Karpas-422 (cell line): Measurements from ENCODE around the gene C1orf53. TPM values are rescaled to one million over a fixed set of nuclear protein-coding genes. Genes with fewer than 3 reads are reported as not detected.

Experiments
- DNase-seq: peaks from one replicate; pipeline ENCODE4 v3.0.0-alpha.2; 2015
- H2AFZ ChIP-seq: fragments of 200-600 bp; sonication (generic); 2 replicates; pipeline ENCODE4 v1.6.1; 2014; ENCODE audit warnings: antibody characterized with exemption, low read length, mixed read lengths
- H3K27ac ChIP-seq: fragments of 200-600 bp; sonication (generic); 2 replicates; pipeline ENCODE4 v1.5.1; 2014; ENCODE audit warnings: mild to moderate bottlenecking, low read length, moderate library complexity
- H3K27me3 ChIP-seq: fragments of 200-600 bp; sonication (generic); 2 replicates; pipeline ENCODE4 v1.6.1; 2014; ENCODE audit warnings: low read length, mixed read lengths
- H3K36me3 ChIP-seq: fragments of 200-600 bp; sonication (generic); 2 replicates; pipeline ENCODE4 v1.6.1; 2014; ENCODE audit warnings: low read length, mixed read lengths; ENCODE audit not compliant: insufficient read depth
- H3K4me1 ChIP-seq: fragments of 200-600 bp; sonication (generic); 2 replicates; pipeline ENCODE4 v1.6.1; 2014; ENCODE audit warnings: mild to moderate bottlenecking, low read length, mixed read lengths
- H3K4me2 ChIP-seq: fragments of 200-600 bp; sonication (generic); 2 replicates; pipeline ENCODE4 v1.6.1; 2014; ENCODE audit warnings: low read length, low read depth, mild to moderate bottlenecking; ENCODE audit not compliant: poor library complexity, severe bottlenecking
- H3K4me3 ChIP-seq: fragments of 200-600 bp; sonication (generic); 2 replicates; pipeline ENCODE4 v1.5.1; 2014; ENCODE audit warnings: mild to moderate bottlenecking, antibody characterized with exemption, low read length, mixed read lengths
- H3K79me2 ChIP-seq: fragments of 200-600 bp; sonication (generic); 2 replicates; pipeline ENCODE4 v1.6.1; 2014; ENCODE audit warnings: mild to moderate bottlenecking, low read length, mixed read lengths
- H3K9ac ChIP-seq: fragments of 200-600 bp; sonication (generic); 2 replicates; pipeline ENCODE4 v1.6.0; 2014; ENCODE audit warnings: low read length
- H3K9me2 ChIP-seq: fragments of 200-600 bp; sonication (generic), shearing (Covaris generic); replicated peaks from 2 replicates; pipeline ENCODE4 v1.6.0; 2014; ENCODE audit warnings: mild to moderate bottlenecking, low read length, moderate library complexity; ENCODE audit not compliant: insufficient read depth
- H3K9me3 ChIP-seq: fragments of 300-700, 200-600 bp; sonication (generic); 2 replicates; pipeline ENCODE4 v1.6.1; 2014; ENCODE audit warnings: low read length, mixed read lengths
- H4K20me1 ChIP-seq: fragments of 200-600 bp; sonication (generic); 2 replicates; pipeline ENCODE4 v1.6.1; 2014; ENCODE audit warnings: mild to moderate bottlenecking, antibody characterized with exemption, low read length, low read depth; ENCODE audit not compliant: insufficient read depth
- total RNA-seq: library from RNA; depleted of rRNA; stranded (reverse); fragments of >200 nt; shearing (Covaris generic); gene quantifications from 2 replicates; pipeline ENCODE4 v1.2.3, GENCODE V29; 2014; ENCODE audit warnings: low replicate concordance

C1orf53 gene
- total RNA-seq, 1 experiment from 2014 or later = 7.8 TPM

- peak overlapping the region; percentile 81 for H3K4me3 ChIP-seq
Observed at GRCh38 chr1:197902131-197902453, 338 bp upstream of the C1orf53 start.

GRCh38 chr1:197903196-197903514 lies 725 bp downstream of the C1orf53 start:
- Histone ChIP-seq H4K20me1 (no peaks in the 10 kb centered on the region), H3K79me2 (no peaks in the 10 kb centered on the region), H3K27me3 (no peaks in the 10 kb centered on the region), H3K4me1 (peaks cover 26% of the 10 kb centered on the region), H3K36me3 (no peaks in the 10 kb centered on the region), H3K4me2 (peak overlapping the region; percentile 95), H3K9me2 (no peaks in the 10 kb centered on the region), H3K27ac (no peak overlapping the region), H3K4me3 (peak overlapping the region; percentile 81), H3K9ac (peak overlapping the region; percentile 75), H2AFZ (peak overlapping the region; percentile 90), H3K9me3 (no peaks in the 10 kb centered on the region)
- no peak for DNase-seq

More at GRCh38 chr1:197902131-197902453, 338 bp upstream of the C1orf53 start:
- H2AFZ ChIP-seq = peak overlapping the region; percentile 90
- peak overlapping the region; percentile 59 for H3K27ac ChIP-seq
- DNase-seq = no peak
- peaks cover 26% of the 10 kb centered on the region for H3K4me1 ChIP-seq
- H4K20me1 ChIP-seq = no peaks in the 10 kb centered on the region
- H3K79me2 ChIP-seq = no peaks in the 10 kb centered on the region
- no peaks in the 10 kb centered on the region for H3K27me3 ChIP-seq
- H3K9me2 ChIP-seq = no peaks in the 10 kb centered on the region
- no peaks in the 10 kb centered on the region for H3K9me3 ChIP-seq
- H3K4me2 ChIP-seq = peak overlapping the region; percentile 95
- peak overlapping the region; percentile 75 for H3K9ac ChIP-seq
- H3K36me3 ChIP-seq = no peaks in the 10 kb centered on the region

- Histone ChIP-seq H4K20me1 (no peaks in the 10 kb centered on the region), H3K79me2 (no peaks in the 10 kb centered on the region), H3K9ac (no peak overlapping the region), H3K36me3 (no peaks in the 10 kb centered on the region), H3K9me2 (no peaks in the 10 kb centered on the region), H3K27ac (no peak overlapping the region), H2AFZ (no peak overlapping the region; the same call in 1 of the 2 replicates), H3K4me3 (no peak overlapping the region), H3K9me3 (no peaks in the 10 kb centered on the region), H3K4me2 (no peak overlapping the region), H3K4me1 (peaks cover 26% of the 10 kb centered on the region), H3K27me3 (no peaks in the 10 kb centered on the region)
- peak; percentile 37 for DNase-seq
Observed at GRCh38 chr1:197904126-197904787, 1.8 kb downstream of the C1orf53 start.

- Histone ChIP-seq H4K20me1 (no peaks in the 10 kb centered on the region), H3K27ac (no peak overlapping the region), H3K4me3 (no peak overlapping the region), H3K9me2 (no peaks in the 10 kb centered on the region), H3K27me3 (no peaks in the 10 kb centered on the region), H3K4me1 (peaks cover 26% of the 10 kb centered on the region), H2AFZ (no peak overlapping the region), H3K79me2 (no peaks in the 10 kb centered on the region), H3K4me2 (no peak overlapping the region), H3K9me3 (no peaks in the 10 kb centered on the region), H3K9ac (no peak overlapping the region), H3K36me3 (no peaks in the 10 kb centered on the region)
- DNase-seq = no peak
Observed at GRCh38 chr1:197905699-197906351, 3.4 kb downstream of the C1orf53 start.

- Histone ChIP-seq H3K4me2 (no peak overlapping the region), H3K36me3 (no peaks in the 10 kb centered on the region), H3K9me2 (no peaks in the 10 kb centered on the region), H2AFZ (no peak overlapping the region), H3K79me2 (no peaks in the 10 kb centered on the region), H3K4me1 (peaks cover 15% of the 10 kb centered on the region), H3K27me3 (no peaks in the 10 kb centered on the region), H3K27ac (no peak overlapping the region), H3K9me3 (no peaks in the 10 kb centered on the region), H4K20me1 (no peaks in the 10 kb centered on the region), H3K4me3 (no peak overlapping the region), H3K9ac (no peak overlapping the region)
- DNase-seq = no peak
Observed at GRCh38 chr1:197907846-197908616, 5.6 kb downstream of the C1orf53 start.

GRCh38 chr1:197908716-197909220 lies 6.3 kb downstream of the C1orf53 start:
- Histone ChIP-seq H3K4me1 (peaks cover 8% of the 10 kb centered on the region), H3K4me3 (no peak overlapping the region), H2AFZ (no peak overlapping the region), H3K9me2 (no peaks in the 10 kb centered on the region), H3K36me3 (no peaks in the 10 kb centered on the region), H3K9ac (no peak overlapping the region), H3K9me3 (no peaks in the 10 kb centered on the region), H3K27me3 (no peaks in the 10 kb centered on the region), H3K4me2 (no peak overlapping the region), H3K27ac (no peak overlapping the region), H4K20me1 (no peaks in the 10 kb centered on the region), H3K79me2 (no peaks in the 10 kb centered on the region)
- DNase-seq = no peak

GRCh38 chr1:197909384-197909783 lies 7.0 kb downstream of the C1orf53 start:
- no peak for DNase-seq
- H3K4me1 ChIP-seq = 0 out of 2 replicates have a peak, but pooled peaks cover 2% of the 10 kb centered on the region
- H3K4me3 ChIP-seq = no peak overlapping the region
- H3K4me2 ChIP-seq = no peak overlapping the region
- H2AFZ ChIP-seq = no peak overlapping the region
- H3K79me2 ChIP-seq = no peaks in the 10 kb centered on the region
- H3K27me3 ChIP-seq = no peaks in the 10 kb centered on the region
- no peak overlapping the region for H3K9ac ChIP-seq
- H4K20me1 ChIP-seq = no peaks in the 10 kb centered on the region
- no peak overlapping the region for H3K27ac ChIP-seq
- H3K9me2 ChIP-seq = no peaks in the 10 kb centered on the region
- no peaks in the 10 kb centered on the region for H3K9me3 ChIP-seq
- H3K36me3 ChIP-seq = no peaks in the 10 kb centered on the region
